ENCODE results near the gene MLLT3.

MLLT3 gene

GRCh38 chr9:20417373-20418080 is 204.8 kb downstream of the MLLT3 start:
- no peak for DNase-seq (ENCODE audit: low read depth)

DNA sequence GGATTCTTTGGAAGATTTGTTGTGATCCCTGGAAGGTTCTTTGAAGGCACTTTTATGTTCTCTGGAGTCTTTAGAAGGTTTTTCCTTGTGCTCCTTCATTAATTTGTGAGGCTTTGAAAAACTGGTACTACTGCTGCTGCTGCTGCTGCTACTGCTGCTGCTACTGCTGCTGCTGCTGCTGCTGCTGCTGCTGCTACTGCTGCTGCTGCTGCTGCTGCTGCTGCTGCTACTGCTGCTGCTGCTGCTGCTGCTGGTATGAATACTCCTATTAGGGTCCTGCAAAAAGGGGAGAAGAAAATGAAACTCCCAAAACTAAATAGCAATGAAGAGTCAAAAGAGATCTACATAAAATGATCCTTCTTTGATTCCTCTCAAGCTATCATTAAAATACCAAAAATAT is 208.1 kb downstream of the MLLT3 start:
- no peak for DNase-seq (ENCODE audit: low read depth)

- DNase-seq (ENCODE audit: low read depth), result no peak
Observed at GRCh38 chr9:20409321-20410092, 212.8 kb downstream of the MLLT3 start.

GRCh38 chr9:20408513-20408912 is 213.8 kb downstream of the MLLT3 start:
- no peak for DNase-seq (ENCODE audit: low read depth)

GRCh38 chr9:20407013-20407412 is 215.3 kb downstream of the MLLT3 start:
- no peak for DNase-seq (ENCODE audit: low read depth)

- no peak for DNase-seq (ENCODE audit: low read depth)
Observed at GRCh38 chr9:20406344-20406743, 216.0 kb downstream of the MLLT3 start.

DNA sequence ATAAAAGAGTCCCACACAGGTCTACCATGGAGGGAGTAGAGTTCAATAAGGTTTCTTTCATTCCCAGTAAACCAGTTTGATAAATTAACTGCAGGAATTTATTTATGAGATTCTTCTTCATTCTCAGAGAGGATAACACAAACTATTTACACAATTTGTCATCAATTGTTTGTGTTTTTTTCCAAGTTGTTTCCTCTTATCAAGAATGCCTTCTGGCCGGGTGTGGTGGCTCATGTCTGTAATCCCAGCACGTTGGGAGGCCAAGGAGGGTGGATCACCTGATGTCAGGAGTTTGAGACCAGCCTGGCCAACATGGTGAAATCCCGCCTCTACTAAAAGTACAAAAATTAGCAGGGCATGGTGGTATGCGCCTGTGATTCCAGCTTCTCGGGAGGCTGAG is 216.7 kb downstream of the MLLT3 start:
- DNase-seq (ENCODE audit: low read depth), result no peak

GRCh38 chr9:20405078-20405477 is 217.2 kb downstream of the MLLT3 start:
- no peak for DNase-seq (ENCODE audit: low read depth)

DNA sequence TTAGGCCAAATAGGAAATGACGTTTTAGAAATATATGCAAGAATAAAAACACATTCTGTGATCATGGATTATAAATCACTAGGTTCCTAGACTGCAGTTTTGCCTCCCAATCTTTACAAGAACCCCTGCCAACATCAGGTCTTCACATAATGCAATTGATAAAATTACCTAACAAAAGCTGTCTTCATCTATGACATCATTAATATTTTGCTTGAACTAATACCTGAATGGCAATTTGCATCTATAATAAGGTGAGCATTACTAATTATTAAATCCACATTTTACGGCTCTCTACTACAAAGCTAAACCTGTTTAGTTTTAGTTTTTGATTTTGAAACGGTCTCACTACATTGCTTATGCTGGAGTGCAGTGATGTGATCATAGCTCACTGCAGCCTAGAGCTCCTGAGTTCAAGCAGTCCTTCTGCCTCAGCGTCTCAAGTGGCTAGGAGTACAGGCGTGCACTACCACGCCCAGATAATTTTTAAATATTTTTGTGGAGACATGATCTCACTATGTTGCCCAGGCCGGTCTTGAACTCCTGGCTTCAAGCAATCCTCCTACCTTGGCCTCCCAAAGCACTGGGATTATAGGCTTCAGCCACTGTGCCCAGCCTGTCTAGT is 218.0 kb downstream of the MLLT3 start:
- no peak for DNase-seq (ENCODE audit: low read depth)

DNA sequence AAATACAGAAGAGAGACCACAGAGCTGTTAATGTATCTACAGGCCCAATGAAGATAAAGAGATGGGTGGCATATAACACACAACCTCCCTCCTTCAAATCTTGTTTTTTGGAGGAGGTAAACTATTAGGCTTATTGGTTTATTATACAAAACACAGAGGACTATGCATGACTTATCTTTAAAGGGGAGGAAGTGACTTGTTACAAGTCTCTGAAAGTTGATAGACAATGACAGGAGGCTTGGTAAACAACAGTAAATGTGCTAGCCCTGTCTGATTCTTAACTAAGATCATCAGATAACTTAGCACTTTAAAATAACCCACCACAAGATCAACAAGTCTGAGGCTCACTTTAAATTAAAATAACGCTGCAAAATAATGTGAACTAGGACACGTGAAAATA is 219.0 kb downstream of the MLLT3 start:
- DNase-seq (ENCODE audit: low read depth), result no peak

DNA sequence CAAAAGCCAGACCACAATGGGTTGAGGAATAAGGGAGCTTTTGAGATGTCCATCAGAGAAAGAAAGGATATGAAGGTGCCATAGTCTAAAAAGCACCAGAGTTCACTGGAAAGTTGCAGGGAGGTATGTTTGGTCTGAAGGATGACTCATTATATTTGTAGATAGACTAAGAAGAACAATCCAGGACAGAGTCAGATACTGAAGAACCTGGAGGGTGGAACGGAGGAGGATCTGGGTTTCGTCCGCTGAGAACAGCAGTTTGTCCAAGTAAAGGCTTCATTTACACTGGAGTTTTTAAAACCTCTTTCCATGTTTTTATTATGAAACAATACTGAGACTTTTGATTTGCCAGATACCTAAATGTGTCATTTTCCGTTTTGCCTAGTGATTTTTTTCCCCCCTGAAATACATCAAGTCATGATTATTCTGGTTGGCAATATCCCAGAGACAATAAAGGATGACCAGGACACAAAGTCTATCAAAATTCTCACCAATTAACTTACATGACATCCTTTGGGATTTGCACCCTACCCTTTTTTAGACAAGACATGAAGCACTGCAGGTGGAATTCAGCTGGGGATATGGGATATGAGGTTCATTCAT is 219.9 kb downstream of the MLLT3 start:
- no peak for DNase-seq (ENCODE audit: low read depth)

DNA sequence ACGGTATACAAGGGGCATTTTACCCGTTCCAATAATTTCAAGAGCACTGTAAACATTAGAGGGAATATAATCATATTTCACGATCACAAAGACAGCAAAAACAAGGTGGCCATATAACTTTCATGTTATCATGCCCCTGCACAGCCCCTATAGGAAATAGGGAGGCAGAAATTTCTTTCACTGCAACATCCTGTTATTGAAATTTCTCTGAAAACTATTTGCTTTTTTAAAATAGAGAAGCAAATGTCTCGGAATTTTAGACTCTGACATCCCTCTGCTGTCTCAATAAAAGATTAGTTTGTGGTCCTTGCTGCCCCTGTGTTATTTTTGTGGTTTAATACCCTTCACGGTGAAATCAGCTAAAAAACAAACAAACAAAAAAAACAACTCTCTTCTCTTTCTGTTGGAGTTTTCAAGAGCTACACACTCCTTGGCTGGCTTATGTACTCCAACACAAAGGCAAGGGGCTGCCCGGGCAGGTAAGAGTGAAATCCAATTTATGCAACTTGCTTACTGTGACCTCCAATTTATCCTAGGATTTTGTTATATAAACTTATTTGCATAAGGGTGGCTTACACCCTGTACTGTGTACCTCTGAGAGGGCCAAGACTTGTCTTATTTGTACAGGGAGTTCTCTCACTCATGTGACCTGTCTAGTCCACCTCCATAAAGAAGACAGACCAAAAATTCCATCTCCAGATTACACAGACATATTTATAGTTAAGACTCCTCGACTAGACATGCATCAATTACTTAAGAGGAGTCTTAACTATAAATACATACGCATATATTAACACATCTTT is 223.6 kb downstream of the MLLT3 start:
- DNase-seq (ENCODE audit: low read depth), result no peak

GRCh38 chr9:20397348-20397747 is 225.0 kb downstream of the MLLT3 start:
- no peak for DNase-seq (ENCODE audit: low read depth)

- no peak for DNase-seq (ENCODE audit: low read depth)
Observed at GRCh38 chr9:20396509-20396908, 225.8 kb downstream of the MLLT3 start.

DNA sequence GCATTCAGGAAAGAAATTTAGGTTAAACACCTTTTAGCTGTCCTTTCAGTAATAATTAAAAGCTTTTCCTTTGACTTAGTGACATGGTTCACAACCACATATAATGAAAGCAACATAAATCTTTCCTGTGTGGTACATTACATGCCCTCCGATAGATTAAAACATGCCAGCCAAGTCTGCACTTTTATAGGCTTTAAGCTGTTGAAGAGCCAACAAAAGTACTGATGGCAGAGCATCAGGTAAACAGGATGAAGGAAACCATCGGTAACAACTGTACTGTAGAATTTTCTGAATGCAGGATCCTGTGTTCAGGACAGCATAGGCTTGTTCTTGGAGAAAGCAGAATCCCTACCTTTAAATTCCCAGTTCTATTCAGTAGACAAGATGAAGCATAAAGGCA is 226.6 kb downstream of the MLLT3 start:
- DNase-seq (ENCODE audit: low read depth), result no peak

DNA sequence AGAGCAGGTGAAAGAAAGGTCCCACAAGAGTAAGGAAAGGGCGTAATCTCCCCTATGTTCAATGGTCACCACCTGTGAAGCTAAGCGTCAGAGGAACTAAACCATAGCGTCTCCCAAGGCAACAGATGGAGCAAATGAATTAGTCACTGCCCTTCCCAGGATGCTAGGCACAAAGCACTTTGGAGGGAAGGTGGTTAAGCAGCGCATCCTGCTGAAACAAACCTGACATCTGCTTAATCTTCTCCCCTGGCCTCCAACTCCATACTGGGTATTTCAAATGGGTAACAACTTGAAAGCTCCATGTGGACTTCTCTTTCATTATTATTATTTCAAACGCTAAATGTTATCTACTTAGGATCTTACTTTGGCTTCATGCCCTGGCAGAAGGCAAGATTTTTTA is 227.3 kb downstream of the MLLT3 start:
- peak; percentile 20 for DNase-seq (ENCODE audit: low read depth)

DNA sequence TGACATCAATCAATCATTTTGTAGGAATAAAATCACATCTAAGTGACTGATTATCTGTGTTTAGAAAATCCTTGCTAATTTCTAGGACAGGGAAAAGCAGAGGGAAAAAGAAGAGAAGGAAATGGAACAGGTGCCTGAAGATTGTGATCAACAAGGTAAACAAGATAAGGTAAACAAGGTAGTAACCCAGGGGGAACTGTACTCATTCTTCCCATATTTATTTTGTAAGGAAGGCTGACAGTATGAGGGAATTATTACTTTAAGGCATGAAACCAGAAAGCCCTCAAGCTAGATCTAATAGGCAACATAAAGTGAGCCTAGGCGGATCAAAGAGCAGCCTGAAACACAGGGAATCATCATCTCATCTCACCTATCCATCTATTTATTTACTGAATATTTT is 231.1 kb downstream of the MLLT3 start:
- no peak for DNase-seq (ENCODE audit: low read depth)

- DNase-seq (ENCODE audit: low read depth), result no peak
Observed at GRCh38 chr9:20390400-20390799, 231.9 kb downstream of the MLLT3 start.

GRCh38 chr9:20387062-20387461 is 235.2 kb downstream of the MLLT3 start:
- DNase-seq (ENCODE audit: low read depth), result no peak

- DNase-seq (ENCODE audit: low read depth), result no peak
Observed at GRCh38 chr9:20384642-20385041, 237.7 kb downstream of the MLLT3 start.

DNA sequence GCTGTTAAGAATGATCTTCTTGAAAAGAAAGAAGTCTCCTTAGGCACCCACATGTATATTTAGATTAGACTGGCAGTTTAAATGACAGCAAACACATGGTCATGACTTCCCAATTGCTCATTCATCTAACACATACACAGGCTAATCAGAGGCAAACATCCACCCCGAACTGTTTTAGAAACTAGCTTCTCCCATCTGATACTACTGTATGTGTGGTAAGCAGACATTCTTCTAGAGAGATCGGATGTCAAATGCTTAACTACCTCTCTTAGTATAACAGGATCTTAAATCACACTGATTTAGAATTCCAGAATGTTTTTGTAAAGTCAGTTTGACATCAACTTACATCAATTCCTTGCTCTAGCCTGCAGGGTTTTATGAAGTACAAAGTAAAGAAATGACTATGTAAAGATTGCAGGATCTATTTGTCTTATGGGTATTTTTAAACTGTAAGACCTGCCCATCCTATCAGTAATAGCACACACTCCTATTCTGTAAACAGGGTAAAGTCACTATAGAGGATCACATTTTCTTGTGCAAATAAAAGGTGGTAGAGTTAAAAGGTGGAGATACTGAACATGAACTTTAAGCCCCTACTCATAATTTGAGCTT is 239.7 kb downstream of the MLLT3 start:
- peak; percentile 77 for DNase-seq (ENCODE audit: low read depth)

- no peak for DNase-seq (ENCODE audit: low read depth)
Observed at GRCh38 chr9:20380546-20380945, 241.8 kb downstream of the MLLT3 start.
